Vagina (tissue), 2 donors: Measurements from ENCODE around the gene P2RY6. TPM values are rescaled to one million over a fixed set of nuclear protein-coding genes. Genes with fewer than 3 reads are reported as not detected.
A peak's percentile ranks its signal among the peaks of the same experiment; 100 is the strongest.

Experiments
- DNase-seq, 2 donors: peaks; one replicate each; pipeline ENCODE4 v3.0.0-alpha.2; 2017; ENCODE audit errors: extremely low spot score in 2 of 2
- H3K27ac ChIP-seq: fragments of 200-600 bp; sonication (generic); one replicate; pipeline ENCODE4 v1.5.1; 2019
- H3K27me3 ChIP-seq: fragments of 200-600 bp; sonication (generic); one replicate; pipeline ENCODE4 v1.5.1; 2019
- H3K36me3 ChIP-seq, 2 donors: fragments of 200-600 bp; sonication (generic); one replicate each; pipeline ENCODE4 v1.5.1; 2017 to 2019
- H3K4me1 ChIP-seq: fragments of 200-600 bp; sonication (generic); one replicate; pipeline ENCODE4 v1.5.1; 2019
- H3K4me3 ChIP-seq, 2 donors: fragments of 200-600 bp; sonication (generic); 1 replicate in 1 of 2; 2 replicates in 1 of 2; pipeline ENCODE4 v1.5.1; 2016 to 2019
- H3K9me3 ChIP-seq: fragments of 200-600 bp; sonication (generic); one replicate; pipeline ENCODE4 v1.5.1; 2019
- POLR2A ChIP-seq, 2 donors: fragments of 450-650 bp; IDR thresholded peaks; one replicate each; pipeline ENCODE4 v1.6.1; 2017; ENCODE audit warnings: antibody characterized with exemption in 2 of 2, mild to moderate bottlenecking in 2 of 2, moderate library complexity in 2 of 2
- POLR2AphosphoS5 ChIP-seq, 2 donors: sonication (generic); formaldehyde crosslinking; IDR thresholded peaks; one replicate each; pipeline ENCODE4 v1.9.0; 2017; ENCODE audit warnings: antibody characterized with exemption in 2 of 2, mild to moderate bottlenecking in 2 of 2, low read depth in 1 of 2; ENCODE audit not compliant: insufficient read depth in 1 of 2
- intact Hi-C: fragments of 100-400 bp; cut with DNase I; formaldehyde crosslinking; loops from one replicate; pipeline ENCODE4 v1.15.1; 2023
- total RNA-seq: library from RNA; depleted of rRNA; stranded (reverse); fragments of >200 nt; gene quantifications from one replicate; pipeline ENCODE4 v1.2.3, GENCODE V29; 2016
- TF ChIP-seq, protein P1 (sequence below), 3 experiments: fragments of 450-650 bp in 2 of 3; fragments of 200-600 bp in 1 of 3; sonication (generic) in 1 of 3; IDR thresholded peaks; one replicate each; pipeline ENCODE4 v1.5.1; 2017 to 2019; ENCODE audit warnings: antibody characterized with exemption in 3 of 3, mild to moderate bottlenecking in 2 of 3, moderate library complexity in 2 of 3

Gene P2RY6
- total RNA-seq, 1 donor from 2014 or later, result 2.0 TPM

GRCh38 chr11:73266646-73267020 lies 5.5 kb upstream of the P2RY6 start:
- no peaks in the 10 kb centered on the region for H3K27me3 ChIP-seq

GRCh38 chr11:73267122-73267846 lies 4.9 kb upstream of the P2RY6 start:
- peak; percentile 43 to 74 for DNase-seq
- Histone ChIP-seq H3K27me3 (no peaks in the 10 kb centered on the region), H3K36me3 (no peaks in the 10 kb centered on the region), H3K4me1 (peaks cover 6% of the 10 kb centered on the region), H3K4me3 (no peak overlapping the region), H3K9me3 (no peaks in the 10 kb centered on the region), H3K27ac (no peak overlapping the region)
- TF ChIP-seq POLR2A (IDR thresholded peaks at IDR 0.05) (no peak), POLR2AphosphoS5 (IDR thresholded peaks at IDR 0.05; ENCODE audit: insufficient read depth in 1 of 2, low read depth in 1 of 2) (no peak)
- TF ChIP-seq, protein P1, sequence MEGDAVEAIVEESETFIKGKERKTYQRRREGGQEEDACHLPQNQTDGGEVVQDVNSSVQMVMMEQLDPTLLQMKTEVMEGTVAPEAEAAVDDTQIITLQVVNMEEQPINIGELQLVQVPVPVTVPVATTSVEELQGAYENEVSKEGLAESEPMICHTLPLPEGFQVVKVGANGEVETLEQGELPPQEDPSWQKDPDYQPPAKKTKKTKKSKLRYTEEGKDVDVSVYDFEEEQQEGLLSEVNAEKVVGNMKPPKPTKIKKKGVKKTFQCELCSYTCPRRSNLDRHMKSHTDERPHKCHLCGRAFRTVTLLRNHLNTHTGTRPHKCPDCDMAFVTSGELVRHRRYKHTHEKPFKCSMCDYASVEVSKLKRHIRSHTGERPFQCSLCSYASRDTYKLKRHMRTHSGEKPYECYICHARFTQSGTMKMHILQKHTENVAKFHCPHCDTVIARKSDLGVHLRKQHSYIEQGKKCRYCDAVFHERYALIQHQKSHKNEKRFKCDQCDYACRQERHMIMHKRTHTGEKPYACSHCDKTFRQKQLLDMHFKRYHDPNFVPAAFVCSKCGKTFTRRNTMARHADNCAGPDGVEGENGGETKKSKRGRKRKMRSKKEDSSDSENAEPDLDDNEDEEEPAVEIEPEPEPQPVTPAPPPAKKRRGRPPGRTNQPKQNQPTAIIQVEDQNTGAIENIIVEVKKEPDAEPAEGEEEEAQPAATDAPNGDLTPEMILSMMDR (IDR thresholded peaks at IDR 0.05), result no peak
- intact Hi-C loops, result no loop called here

More at GRCh38 chr11:73266646-73267020, 5.5 kb upstream of the P2RY6 start:
- peak; percentile 46 to 67 for DNase-seq
- Histone ChIP-seq H3K9me3 (no peaks in the 10 kb centered on the region), H3K36me3 (no peaks in the 10 kb centered on the region), H3K4me1 (peaks cover 6% of the 10 kb centered on the region), H3K4me3 (no peak overlapping the region), H3K27ac (no peak overlapping the region)
- intact Hi-C loops, result no loop called here
- TF ChIP-seq, protein P1 (IDR thresholded peaks at IDR 0.05), result no peak

- Histone ChIP-seq H3K4me1 (peaks cover 6% of the 10 kb centered on the region), H3K9me3 (no peaks in the 10 kb centered on the region), H3K27me3 (no peaks in the 10 kb centered on the region), H3K27ac (no peak overlapping the region), H3K4me3 (no peak overlapping the region), H3K36me3 (no peaks in the 10 kb centered on the region)
- intact Hi-C loops, result no loop called here
- peak; percentile 28 to 72 for DNase-seq
- no peak for TF ChIP-seq POLR2A (IDR thresholded peaks at IDR 0.05)
- TF ChIP-seq POLR2AphosphoS5 (IDR thresholded peaks at IDR 0.05; ENCODE audit: insufficient read depth in 1 of 2, low read depth in 1 of 2), result no peak
- TF ChIP-seq, protein P1 (IDR thresholded peaks at IDR 0.05), result no peak
These were observed 4.1 kb upstream of the P2RY6 start for GRCh38 chr11:73267906-73268540.

DNA sequence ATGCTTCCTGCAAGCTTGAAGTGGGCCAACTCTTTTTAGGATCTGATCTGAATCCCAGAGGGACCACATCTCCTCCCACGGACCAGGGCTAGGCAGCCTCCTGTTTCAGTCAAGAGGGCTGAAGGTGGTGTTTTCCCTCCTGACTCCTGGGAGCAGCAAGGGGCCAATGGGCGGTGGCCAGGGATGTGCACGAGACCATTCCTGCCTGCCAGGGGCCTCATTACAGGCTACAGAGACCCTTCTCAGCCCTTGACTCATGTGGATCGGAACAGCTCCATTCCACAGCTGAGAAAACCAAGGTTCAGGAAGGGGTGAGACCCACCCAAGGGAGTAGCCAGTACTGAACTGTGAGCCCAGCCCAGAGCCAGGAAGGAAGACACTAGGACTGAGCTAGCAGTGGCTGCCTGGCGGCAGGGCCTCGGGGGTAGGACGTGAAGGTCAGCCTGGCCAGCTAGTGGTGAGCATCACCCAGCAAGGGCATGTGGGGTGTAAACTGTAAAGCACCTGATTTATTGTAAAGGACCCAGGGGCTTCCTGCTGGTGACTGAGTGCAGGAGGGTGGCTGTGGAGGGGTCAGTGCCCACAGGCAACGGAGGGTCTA lies 3.4 kb upstream of the P2RY6 start:
- H3K4me1 ChIP-seq, result peaks cover 6% of the 10 kb centered on the region
- TF ChIP-seq POLR2AphosphoS5 (IDR thresholded peaks at IDR 0.05; ENCODE audit: insufficient read depth in 1 of 2, low read depth in 1 of 2) (no peak), POLR2A (IDR thresholded peaks at IDR 0.05) (no peak)
- TF ChIP-seq, protein P1 (IDR thresholded peaks at IDR 0.05), result no peak
- no peak for DNase-seq
- H3K9me3 ChIP-seq, result no peaks in the 10 kb centered on the region
- H3K4me3 ChIP-seq, result no peak overlapping the region
- intact Hi-C loops, result no loop called here
- no peak overlapping the region for H3K27ac ChIP-seq
- H3K36me3 ChIP-seq, result no peaks in the 10 kb centered on the region
- H3K27me3 ChIP-seq, result no peaks in the 10 kb centered on the region
